ENCODE results near the gene SLC25A24.

Gene SLC25A24

DNA sequence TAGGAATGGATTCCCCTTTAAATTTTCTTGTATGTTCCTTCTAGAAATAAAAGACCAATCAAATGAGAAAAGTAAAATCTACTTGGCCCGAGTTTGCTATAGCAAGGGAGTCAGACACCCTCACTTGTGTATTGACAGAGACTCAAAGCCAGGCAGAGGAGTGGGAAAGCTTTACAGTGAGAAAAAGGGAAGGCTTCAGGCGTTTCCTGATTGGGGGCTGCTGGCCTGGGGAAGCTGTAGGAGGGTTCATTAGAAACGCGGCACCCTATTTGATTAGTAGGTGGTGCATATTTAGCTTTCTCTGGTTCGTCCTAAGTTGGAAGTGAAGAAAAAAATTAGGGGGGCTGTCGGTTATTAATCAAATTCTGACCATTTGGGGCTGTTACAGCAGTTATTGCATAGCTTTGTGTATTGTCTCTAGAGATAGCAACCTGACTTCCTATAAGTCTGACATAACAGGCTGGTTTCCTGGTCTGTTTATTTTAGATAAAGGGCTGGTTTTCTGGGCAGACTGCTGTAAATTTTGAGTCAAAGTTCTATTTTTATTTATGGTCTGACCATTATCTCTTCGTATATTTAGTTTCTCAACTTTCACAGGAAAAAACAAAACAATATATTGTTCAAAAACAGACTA lies 10.0 kb downstream of the SLC25A24 start:
- H2AFZ ChIP-seq (ENCODE audit: low read depth, low read length) = no peak overlapping the region
- H3K27ac ChIP-seq (ENCODE audit: low read length, poor library complexity, severe bottlenecking) = no peak overlapping the region
- no peak overlapping the region for H3K4me3 ChIP-seq (ENCODE audit: insufficient read depth in 1 of 2, low read depth in 1 of 2, low read length in 2 of 2)
- no peak overlapping the region for H4K8ac ChIP-seq (ENCODE audit: low read length)
- no peak overlapping the region for H2BK120ac ChIP-seq (ENCODE audit: low read depth, low read length)
- peaks cover 10 to 38% of the 10 kb centered on the region in 2 experiments for H3K36me3 ChIP-seq (ENCODE audit: control insufficient read depth in 1 of 2, insufficient read depth in 2 of 2, low read depth in 1 of 2, low read length in 2 of 2)
- H3K14ac ChIP-seq (ENCODE audit: low read length in 2 of 2) = no peak overlapping the region
- H3K4ac ChIP-seq (ENCODE audit: low read depth in 1 of 2, low read length in 2 of 2) = no peak overlapping the region
- no peak overlapping the region for H3K23ac ChIP-seq (ENCODE audit: low read length in 2 of 2)
- no peak overlapping the region for H3K9ac ChIP-seq (ENCODE audit: low read length)
- H4K91ac ChIP-seq (ENCODE audit: low read length) = no peak overlapping the region
- H3K27me3 ChIP-seq (ENCODE audit: control insufficient read depth in 1 of 2, insufficient read depth in 1 of 2, low read length in 2 of 2) = no peaks in the 10 kb centered on the region
- no peak overlapping the region for H2BK15ac ChIP-seq (ENCODE audit: low read depth, poor library complexity, severe bottlenecking)
- no peaks in the 10 kb centered on the region for H3K9me3 ChIP-seq (ENCODE audit: control insufficient read depth, low read length)
- H3K4me1 ChIP-seq (ENCODE audit: control insufficient read depth, insufficient read depth, low read depth, low read length) = no peaks in the 10 kb centered on the region
- no peak overlapping the region for H3K4me2 ChIP-seq (ENCODE audit: low read length, poor library complexity, severe bottlenecking)
- no peak overlapping the region for H2BK5ac ChIP-seq (ENCODE audit: low read depth, low read length, poor library complexity, severe bottlenecking)
- H3K18ac ChIP-seq (ENCODE audit: low read depth in 1 of 2, low read length in 2 of 2) = no peak overlapping the region
- H2AK5ac ChIP-seq (ENCODE audit: low read length, severe bottlenecking) = no peak overlapping the region
- no peak for DNase-seq
- H3K79me1 ChIP-seq (replicated peaks; ENCODE audit: low read length, poor library complexity, severe bottlenecking) = peaks cover 5% of the 10 kb centered on the region
- 91% methylated on average over 7 of the region's 7 CpGs for WGBS
- H2BK12ac ChIP-seq (ENCODE audit: low read length in 2 of 2) = no peak overlapping the region

DNA sequence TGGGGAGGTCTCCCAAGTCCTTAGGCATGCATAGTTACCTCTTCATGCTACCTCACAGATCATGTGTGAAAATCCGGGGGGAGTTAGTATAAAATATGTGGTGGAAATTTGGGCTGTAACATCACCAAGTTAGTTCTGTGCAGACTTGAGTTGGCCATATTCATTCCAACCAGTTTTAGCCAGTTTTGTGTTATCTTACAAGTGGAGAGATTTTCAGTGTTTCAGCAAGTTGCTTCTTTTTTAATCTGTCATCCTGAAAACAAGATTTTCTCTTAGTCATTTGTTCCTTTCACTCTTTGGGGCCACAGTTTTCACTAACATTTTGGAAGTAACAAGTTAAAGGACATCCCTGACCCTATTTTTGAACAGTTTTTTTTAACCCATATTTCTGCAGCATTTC lies 11.3 kb downstream of the SLC25A24 start:
- Histone ChIP-seq H3K4ac (ENCODE audit: low read depth in 1 of 2, low read length in 2 of 2) (no peak overlapping the region), H2BK12ac (ENCODE audit: low read length in 2 of 2) (no peak overlapping the region), H3K23ac (ENCODE audit: low read length in 2 of 2) (no peak overlapping the region), H2AFZ (ENCODE audit: low read depth, low read length) (no peak overlapping the region), H4K91ac (ENCODE audit: low read length) (no peak overlapping the region), H2BK120ac (ENCODE audit: low read depth, low read length) (no peak overlapping the region), H3K36me3 (ENCODE audit: control insufficient read depth in 1 of 2, insufficient read depth in 2 of 2, low read depth in 1 of 2, low read length in 2 of 2) (peaks cover 13 to 41% of the 10 kb centered on the region in 2 experiments), H3K79me1 (replicated peaks; ENCODE audit: low read length, poor library complexity, severe bottlenecking) (peaks cover 10% of the 10 kb centered on the region), H2BK5ac (ENCODE audit: low read depth, low read length, poor library complexity, severe bottlenecking) (no peak overlapping the region), H3K4me3 (ENCODE audit: insufficient read depth in 1 of 2, low read depth in 1 of 2, low read length in 2 of 2) (no peak overlapping the region), H3K9me3 (ENCODE audit: control insufficient read depth, low read length) (peaks cover 6% of the 10 kb centered on the region), H3K9ac (ENCODE audit: low read length) (no peak overlapping the region), H3K14ac (ENCODE audit: low read length in 2 of 2) (no peak overlapping the region), H3K18ac (ENCODE audit: low read depth in 1 of 2, low read length in 2 of 2) (no peak overlapping the region), H2AK5ac (ENCODE audit: low read length, severe bottlenecking) (no peak overlapping the region), H3K27ac (ENCODE audit: low read length, poor library complexity, severe bottlenecking) (no peak overlapping the region), H3K27me3 (ENCODE audit: control insufficient read depth in 1 of 2, insufficient read depth in 1 of 2, low read length in 2 of 2) (no peaks in the 10 kb centered on the region), H3K4me1 (ENCODE audit: control insufficient read depth, insufficient read depth, low read depth, low read length) (no peaks in the 10 kb centered on the region), H4K8ac (ENCODE audit: low read length) (no peak overlapping the region), H3K4me2 (ENCODE audit: low read length, poor library complexity, severe bottlenecking) (no peak overlapping the region), H2BK15ac (ENCODE audit: low read depth, poor library complexity, severe bottlenecking) (no peak overlapping the region)
- 100% methylated on average over 1 of the region's 1 CpG for WGBS
- DNase-seq = no peak

DNA sequence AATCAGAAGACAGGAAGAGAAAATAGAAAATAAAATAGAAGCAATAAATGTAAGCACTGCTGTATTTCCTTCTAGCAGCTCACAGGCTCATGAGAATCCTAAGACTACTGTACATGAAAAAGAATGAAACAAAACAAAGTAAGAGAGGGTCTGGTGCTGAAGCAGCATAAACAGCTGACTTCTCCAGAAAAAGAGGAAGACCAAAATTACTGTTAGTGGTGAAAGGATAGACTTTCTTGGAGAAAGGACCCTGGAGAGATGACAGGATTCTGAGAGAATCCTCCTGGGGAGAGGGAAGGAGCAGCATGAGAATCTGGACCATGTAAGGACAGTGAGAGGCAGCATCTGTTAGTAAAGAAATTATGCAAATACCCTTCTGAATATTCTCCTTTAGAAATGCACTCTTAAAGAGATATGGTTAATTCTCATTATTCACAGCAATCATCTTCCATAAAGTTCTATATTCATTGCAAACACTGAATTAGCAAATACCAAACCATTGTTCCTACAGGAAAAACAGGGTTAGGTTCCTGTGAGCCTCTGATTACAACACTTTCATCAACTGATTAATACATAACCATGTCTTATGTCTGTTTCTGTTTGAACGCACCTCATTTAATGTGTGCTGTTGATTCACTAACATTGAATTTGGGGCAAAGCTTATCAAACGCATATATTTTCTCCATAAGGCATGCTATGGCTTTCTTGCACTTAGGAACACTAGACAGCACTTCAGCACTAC lies 17.0 kb downstream of the SLC25A24 start:
- WGBS = 50% methylated on average over 2 of the region's 2 CpGs
- no peak overlapping the region for H3K9ac ChIP-seq (ENCODE audit: low read length)
- H3K4me1 ChIP-seq (ENCODE audit: control insufficient read depth, insufficient read depth, low read depth, low read length) = peaks cover 1% of the 10 kb centered on the region
- H3K14ac ChIP-seq (ENCODE audit: low read length in 2 of 2) = no peak overlapping the region
- H2BK15ac ChIP-seq (ENCODE audit: low read depth, poor library complexity, severe bottlenecking) = no peak overlapping the region
- H3K79me1 ChIP-seq (replicated peaks; ENCODE audit: low read length, poor library complexity, severe bottlenecking) = peaks cover 5% of the 10 kb centered on the region
- H3K23ac ChIP-seq (ENCODE audit: low read length in 2 of 2) = no peak overlapping the region
- H2AK5ac ChIP-seq (ENCODE audit: low read length, severe bottlenecking) = no peak overlapping the region
- no peak overlapping the region for H3K18ac ChIP-seq (ENCODE audit: low read depth in 1 of 2, low read length in 2 of 2)
- H4K8ac ChIP-seq (ENCODE audit: low read length) = no peak overlapping the region
- H3K4me3 ChIP-seq (ENCODE audit: insufficient read depth in 1 of 2, low read depth in 1 of 2, low read length in 2 of 2) = no peak overlapping the region
- H3K36me3 ChIP-seq (ENCODE audit: control insufficient read depth in 1 of 2, insufficient read depth in 2 of 2, low read depth in 1 of 2, low read length in 2 of 2) = peaks cover 9 to 66% of the 10 kb centered on the region in 2 experiments
- H3K4ac ChIP-seq (ENCODE audit: low read depth in 1 of 2, low read length in 2 of 2) = no peak overlapping the region
- DNase-seq = no peak
- no peak overlapping the region for H2BK120ac ChIP-seq (ENCODE audit: low read depth, low read length)
- no peaks in the 10 kb centered on the region for H3K27me3 ChIP-seq (ENCODE audit: control insufficient read depth in 1 of 2, insufficient read depth in 1 of 2, low read length in 2 of 2)
- H3K4me2 ChIP-seq (ENCODE audit: low read length, poor library complexity, severe bottlenecking) = no peak overlapping the region
- no peak overlapping the region for H2BK12ac ChIP-seq (ENCODE audit: low read length in 2 of 2)
- peaks cover 13% of the 10 kb centered on the region for H3K9me3 ChIP-seq (ENCODE audit: control insufficient read depth, low read length)
- no peak overlapping the region for H4K91ac ChIP-seq (ENCODE audit: low read length)
- H2AFZ ChIP-seq (ENCODE audit: low read depth, low read length) = no peak overlapping the region
- H2BK5ac ChIP-seq (ENCODE audit: low read depth, low read length, poor library complexity, severe bottlenecking) = no peak overlapping the region
- no peak overlapping the region for H3K27ac ChIP-seq (ENCODE audit: low read length, poor library complexity, severe bottlenecking)

DNA sequence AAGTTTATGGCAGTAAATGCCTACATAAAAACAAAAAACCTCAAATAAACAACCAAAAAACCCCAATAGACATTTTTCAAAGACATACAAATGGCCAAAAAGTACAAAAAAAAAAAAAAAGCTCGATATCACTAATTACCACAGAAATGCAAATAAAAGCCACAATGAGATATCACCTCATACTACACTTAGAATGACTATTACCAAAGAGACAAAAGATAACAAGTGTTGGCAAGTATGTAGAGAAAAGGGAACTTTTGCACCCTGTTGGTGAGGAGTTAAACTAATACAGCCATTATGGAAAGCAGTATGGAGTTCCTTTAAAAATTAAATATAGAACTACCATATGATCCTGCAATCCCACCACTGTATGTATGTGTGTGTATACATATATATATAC lies 21.1 kb downstream of the SLC25A24 start:
- H3K79me1 ChIP-seq (replicated peaks; ENCODE audit: low read length, poor library complexity, severe bottlenecking) = peaks cover 10% of the 10 kb centered on the region
- H3K18ac ChIP-seq (ENCODE audit: low read depth in 1 of 2, low read length in 2 of 2) = no peak overlapping the region
- H3K36me3 ChIP-seq (ENCODE audit: control insufficient read depth in 1 of 2, insufficient read depth in 2 of 2, low read depth in 1 of 2, low read length in 2 of 2) = peaks cover 17 to 85% of the 10 kb centered on the region in 2 experiments
- peaks cover 27% of the 10 kb centered on the region for H3K9me3 ChIP-seq (ENCODE audit: control insufficient read depth, low read length)
- H3K4me1 ChIP-seq (ENCODE audit: control insufficient read depth, insufficient read depth, low read depth, low read length) = peaks cover 1% of the 10 kb centered on the region
- no peaks in the 10 kb centered on the region for H3K27me3 ChIP-seq (ENCODE audit: control insufficient read depth in 1 of 2, insufficient read depth in 1 of 2, low read length in 2 of 2)
- H3K9ac ChIP-seq (ENCODE audit: low read length) = no peak overlapping the region
- no peak overlapping the region for H2BK5ac ChIP-seq (ENCODE audit: low read depth, low read length, poor library complexity, severe bottlenecking)
- H3K27ac ChIP-seq (ENCODE audit: low read length, poor library complexity, severe bottlenecking) = no peak overlapping the region
- no peak overlapping the region for H3K4me3 ChIP-seq (ENCODE audit: insufficient read depth in 1 of 2, low read depth in 1 of 2, low read length in 2 of 2)
- no peak overlapping the region for H2BK12ac ChIP-seq (ENCODE audit: low read length in 2 of 2)
- H4K91ac ChIP-seq (ENCODE audit: low read length) = no peak overlapping the region
- no peak overlapping the region for H3K4me2 ChIP-seq (ENCODE audit: low read length, poor library complexity, severe bottlenecking)
- no peak overlapping the region for H2AFZ ChIP-seq (ENCODE audit: low read depth, low read length)
- no peak overlapping the region for H4K8ac ChIP-seq (ENCODE audit: low read length)
- H2AK5ac ChIP-seq (ENCODE audit: low read length, severe bottlenecking) = no peak overlapping the region
- WGBS = no CpG with 5 or more reads among the region's 1 CpG
- DNase-seq = no peak
- H3K23ac ChIP-seq (ENCODE audit: low read length in 2 of 2) = no peak overlapping the region
- H2BK120ac ChIP-seq (ENCODE audit: low read depth, low read length) = no peak overlapping the region
- H3K14ac ChIP-seq (ENCODE audit: low read length in 2 of 2) = no peak overlapping the region
- no peak overlapping the region for H2BK15ac ChIP-seq (ENCODE audit: low read depth, poor library complexity, severe bottlenecking)
- H3K4ac ChIP-seq (ENCODE audit: low read depth in 1 of 2, low read length in 2 of 2) = no peak overlapping the region

Data from mesenchymal stem cell (in vitro differentiated cells and primary cell).